NCI-H345 (cell line): Measurements from ENCODE around the gene SLC12A7.
"Not testable (repeated sequence)": the region's sequence is repeated elsewhere in the genome, so short reads cannot be mapped to it uniquely, and the experiment has no call there.

Experiments
- DNase-seq: peaks from one replicate; lab custom pipeline; 2025; lab: John Stamatoyannopoulos, UW

The SLC12A7 gene

DNA sequence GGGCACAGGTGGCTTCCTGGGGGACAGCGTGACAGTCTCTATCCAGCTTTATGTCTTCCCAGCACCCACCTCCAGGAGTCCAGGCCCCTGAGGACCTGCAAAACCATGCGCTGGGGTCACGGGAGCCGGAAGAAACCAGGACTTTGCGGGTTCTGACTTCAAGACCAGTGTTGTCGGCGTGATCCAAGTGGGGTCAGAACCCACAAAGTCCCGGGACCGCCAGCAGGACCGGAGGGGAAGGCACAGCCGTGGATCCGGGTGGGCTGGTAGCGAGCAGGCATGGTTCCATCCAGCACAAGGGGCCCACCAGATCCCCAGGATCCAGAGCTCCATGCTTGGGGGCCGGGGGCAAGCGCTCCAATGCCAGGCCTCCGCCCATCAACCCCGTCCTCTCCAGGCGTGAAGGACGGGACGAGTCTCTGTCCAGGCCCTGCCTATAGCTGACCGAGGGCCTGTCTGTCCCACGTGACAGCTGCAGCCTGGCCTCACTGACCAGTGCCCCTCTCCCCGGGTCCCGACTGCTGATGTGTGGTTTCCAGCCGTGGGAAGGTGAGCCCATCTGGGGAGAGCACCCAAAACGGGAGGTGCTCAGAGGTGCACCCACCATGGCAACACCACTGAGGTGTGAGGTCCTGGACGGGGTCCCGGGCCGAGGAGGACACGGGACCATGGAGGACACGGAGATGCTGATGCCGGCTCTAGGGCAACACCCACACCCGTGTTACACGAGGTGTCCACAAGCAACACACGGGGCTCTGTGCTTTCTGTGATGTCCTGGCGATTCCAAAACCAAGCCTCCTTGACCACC is 48.9 kb downstream of the SLC12A7 start:
- DNase-seq = no peak

GRCh38 chr5:1061916-1062315 is 49.9 kb downstream of the SLC12A7 start:
- no peak for DNase-seq

DNA sequence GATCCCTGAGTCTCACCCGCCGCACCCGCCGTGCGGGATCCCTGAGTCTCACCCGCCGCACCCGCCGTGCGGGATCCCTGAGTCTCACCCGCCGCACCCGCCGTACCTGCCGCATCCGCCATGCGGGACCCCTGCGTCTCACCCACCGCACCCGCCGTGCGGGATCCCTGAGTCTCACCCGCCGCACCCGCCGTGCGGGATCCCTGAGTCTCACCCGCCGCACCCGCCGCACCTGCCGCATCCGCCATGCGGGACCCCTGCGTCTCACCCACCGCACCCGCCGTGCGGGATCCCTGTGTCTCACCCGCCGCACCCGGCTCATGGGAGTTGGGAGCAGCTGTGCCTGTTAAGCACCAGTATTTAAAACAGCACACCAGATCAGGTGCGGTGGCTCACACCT is 50.6 kb downstream of the SLC12A7 start:
- not testable (repeated sequence) for DNase-seq

DNA sequence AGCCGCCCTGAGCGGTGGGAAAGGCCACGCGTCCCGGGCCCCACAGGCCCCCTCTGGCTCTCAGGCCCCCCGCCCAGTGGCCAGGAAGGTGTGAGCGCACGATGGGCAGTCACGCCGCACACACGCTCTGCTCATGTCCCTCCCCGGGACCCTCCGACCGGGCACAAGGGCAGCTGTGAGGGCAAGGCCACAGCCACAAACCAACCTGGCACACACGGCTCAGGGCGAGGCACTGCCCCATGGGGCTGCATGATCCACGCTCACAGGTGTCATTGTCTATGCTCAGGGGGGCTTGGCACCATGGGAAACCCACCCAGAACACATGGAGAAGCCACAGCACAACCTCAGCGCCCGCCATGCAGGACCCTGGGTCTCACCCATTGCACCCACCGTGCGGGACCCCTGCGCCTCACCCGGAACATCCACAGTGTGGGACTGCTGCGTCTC is 51.3 kb downstream of the SLC12A7 start:
- DNase-seq = no peak

GRCh38 chr5:1059884-1060263 is 52.0 kb downstream of the SLC12A7 start:
- DNase-seq = no peak

GRCh38 chr5:1058988-1059883 is 52.6 kb downstream of the SLC12A7 start:
- DNase-seq = no peak

GRCh38 chr5:1058083-1058945 is 53.5 kb downstream of the SLC12A7 start:
- no peak for DNase-seq

DNA sequence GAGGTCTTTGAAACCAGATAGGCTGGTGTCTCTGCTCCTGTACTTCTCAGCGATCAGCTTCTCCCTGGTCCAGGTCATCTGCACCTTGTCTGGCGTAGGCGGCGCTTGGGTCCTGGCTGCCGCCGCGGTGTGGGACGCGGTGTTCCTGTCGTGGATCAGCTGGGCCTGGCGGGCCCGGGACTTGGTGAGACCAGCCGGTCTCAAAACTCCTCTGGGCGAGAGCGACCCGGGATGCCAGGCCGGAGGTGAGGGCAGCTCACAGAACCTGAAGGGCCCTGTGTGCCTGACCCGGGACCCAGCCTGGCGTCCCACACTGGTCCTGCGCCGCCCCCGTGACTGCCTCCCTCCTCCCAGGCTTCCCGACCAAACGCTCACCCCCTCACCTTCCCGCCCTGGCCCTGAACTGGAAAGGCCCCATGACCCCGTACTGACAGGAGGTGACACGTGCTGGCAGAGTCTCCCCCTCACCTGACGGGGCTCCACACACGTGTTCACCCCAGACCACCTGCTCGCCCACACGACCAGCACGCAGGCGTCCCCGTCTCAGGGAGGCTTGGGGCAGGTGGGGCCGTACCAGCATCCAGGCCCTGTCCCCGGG is 54.3 kb downstream of the SLC12A7 start:
- DNase-seq = no peak

GRCh38 chr5:1056611-1057484 is 55.0 kb downstream of the SLC12A7 start:
- no peak for DNase-seq

DNA sequence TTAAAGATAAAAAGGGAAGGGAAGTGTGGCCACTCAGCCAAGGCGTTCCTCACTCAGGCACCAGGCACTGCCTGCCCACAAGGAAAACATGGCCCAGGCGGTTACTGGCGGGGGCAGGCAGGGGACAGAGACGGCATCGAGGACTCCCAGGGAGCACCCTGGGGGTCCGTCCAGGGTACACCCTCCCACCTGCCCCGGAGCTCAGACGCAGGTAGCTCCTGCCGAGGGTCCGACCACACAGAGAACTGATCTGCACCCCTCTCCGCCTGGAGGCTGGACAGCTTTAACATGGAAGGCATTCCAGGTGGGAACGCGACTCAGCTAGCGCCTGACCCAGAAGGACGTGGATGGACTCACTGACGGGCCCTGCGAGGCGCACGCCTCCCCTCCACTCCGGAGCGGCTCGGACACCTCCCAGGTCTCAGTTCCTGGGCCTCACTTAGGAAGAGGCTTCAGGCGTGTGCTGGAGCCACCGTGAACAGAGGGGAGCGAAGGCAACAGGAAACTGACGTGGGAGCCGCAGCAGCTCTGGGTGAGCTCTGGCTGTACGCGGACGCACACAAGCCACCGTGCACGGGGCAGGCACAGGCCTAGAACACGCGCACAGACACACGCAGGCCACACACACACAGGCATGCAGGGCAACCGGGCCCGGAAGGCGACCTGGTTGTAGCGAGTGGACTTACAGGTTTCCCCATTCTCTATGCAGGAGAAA is 55.8 kb downstream of the SLC12A7 start:
- no peak for DNase-seq

GRCh38 chr5:1054799-1055775 is 56.8 kb downstream of the SLC12A7 start:
- DNase-seq = no peak

- no peak for DNase-seq
Measured at GRCh38 chr5:1054018-1054798, 57.7 kb downstream of the SLC12A7 start.

- no peak for DNase-seq
Measured at GRCh38 chr5:1053391-1054017, 58.4 kb downstream of the SLC12A7 start.

DNA sequence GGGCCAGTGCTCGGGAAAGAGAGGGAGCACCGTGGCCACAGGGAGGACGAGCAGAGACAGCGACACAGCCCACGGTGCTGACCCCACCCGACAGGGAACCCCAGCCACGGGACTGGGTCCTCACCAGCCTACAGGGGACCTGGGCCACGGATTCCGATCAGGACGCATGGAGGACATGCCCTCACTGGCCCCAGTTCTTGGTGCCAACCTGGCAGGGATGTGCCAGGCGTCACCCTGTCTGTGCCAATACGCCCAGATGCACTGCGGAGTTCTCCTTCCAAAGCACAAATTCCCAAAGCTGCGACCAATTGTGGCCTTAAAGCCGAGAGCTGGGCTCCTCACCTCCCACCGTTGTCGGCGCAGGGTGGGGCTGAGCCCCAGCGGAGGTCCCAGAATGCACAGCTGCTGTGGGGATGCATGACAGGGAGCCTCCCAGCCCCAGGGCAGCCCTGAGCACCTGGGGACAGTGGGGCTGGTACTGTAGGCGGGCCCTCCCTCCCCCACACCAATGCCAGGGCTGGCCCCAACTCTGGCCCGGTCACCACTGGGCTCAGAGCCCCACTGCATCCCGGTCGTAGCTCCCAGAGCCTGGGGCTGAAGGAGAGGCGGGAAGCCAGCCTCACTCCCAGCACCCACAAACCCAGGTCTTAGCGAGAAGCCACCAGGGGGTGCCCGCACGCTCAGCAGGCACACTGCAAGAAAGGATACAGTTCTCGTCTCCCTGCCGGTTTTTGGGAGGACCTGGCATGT is 59.0 kb downstream of the SLC12A7 start:
- no peak for DNase-seq

- DNase-seq = no peak
Measured at GRCh38 chr5:1052076-1052475, 59.8 kb downstream of the SLC12A7 start.

GRCh38 chr5:1051366-1051720 is 60.5 kb downstream of the SLC12A7 start:
- DNase-seq = no peak
